Lung (tissue), 12 donors: ENCODE results near the gene GTPBP4. TPM values are rescaled to one million over a fixed set of nuclear protein-coding genes. Genes with fewer than 3 reads are reported as not detected.

Experiments used
- ATAC-seq: fragments of 200-7000 bp; cut with Tn5 transposase; one replicate; pipeline ENCODE4 v1.9.1; 2020; ENCODE audit warnings: moderate number of reproducible peaks; ENCODE audit not compliant: insufficient read depth, low FRiP score
- DNase-seq, 3 donors: peaks; one replicate each; pipeline ENCODE4 v3.0.0-alpha.2; 2013 to 2017
- H3K27ac ChIP-seq, 2 donors: one replicate each; pipeline ENCODE4 v1.5.1; 2013; ENCODE audit warnings: mild to moderate bottlenecking in 2 of 2, moderate library complexity in 2 of 2, control low read depth in 1 of 2, inconsistent platforms in 1 of 2, low read depth in 1 of 2, low read length in 1 of 2
- H3K27me3 ChIP-seq, 3 donors: one replicate each; pipeline ENCODE4 v1.5.1; 2013; ENCODE audit warnings: low read length in 2 of 3; ENCODE audit not compliant: control insufficient read depth in 3 of 3, insufficient read depth in 3 of 3
- H3K36me3 ChIP-seq, 4 donors: one replicate each; pipeline ENCODE4 v1.5.1; 2013; ENCODE audit warnings: low read length in 4 of 4, mild to moderate bottlenecking in 1 of 4, moderate library complexity in 1 of 4; ENCODE audit not compliant: control insufficient read depth in 4 of 4, insufficient read depth in 4 of 4
- H3K4me1 ChIP-seq, 5 donors: one replicate each; pipeline ENCODE4 v1.5.1; 2013; ENCODE audit warnings: low read length in 5 of 5, mild to moderate bottlenecking in 2 of 5, moderate library complexity in 1 of 5; ENCODE audit not compliant: control insufficient read depth in 5 of 5, insufficient read depth in 5 of 5
- H3K4me3 ChIP-seq: one replicate; pipeline ENCODE4 v1.5.1; 2013; ENCODE audit warnings: mild to moderate bottlenecking, control low read depth, moderate library complexity
- H3K9ac ChIP-seq, 2 donors: one replicate each; pipeline ENCODE4 v1.5.1; 2013; ENCODE audit warnings: low read length in 2 of 2, control low read depth in 1 of 2; ENCODE audit not compliant: insufficient read depth in 1 of 2
- H3K9me3 ChIP-seq, 4 donors: one replicate each; pipeline ENCODE4 v1.5.1; 2013; ENCODE audit warnings: low read length in 3 of 4, mild to moderate bottlenecking in 1 of 4, moderate library complexity in 1 of 4; ENCODE audit not compliant: control insufficient read depth in 4 of 4, insufficient read depth in 3 of 4
- CTCF ChIP-seq: IDR thresholded peaks from 2 replicates; pipeline ENCODE4 v1.5.1; 2012; ENCODE audit warnings: mild to moderate bottlenecking; ENCODE audit errors: control extremely low read depth, extremely low read depth
- WGBS, 2 donors: extraction: QIAGEN DNeasy Blood & Tissue Kit; methylation state at CpG; one replicate each; pipeline ENCODE4 v1.1.7; 2013; 5-methylcytosine and 5-hydroxymethylcytosine counted together
- polyA plus RNA-seq, 2 donors: library from polyadenylated mRNA; stranded (reverse); fragments of 200-250 nt; gene quantifications; one replicate each; pipeline ENCODE4 v1.2.1, GENCODE V29; 2013
- total RNA-seq, 2 donors: library from RNA; depleted of rRNA in 1 of 2; stranded (reverse); fragments of >200 nt in 1 of 2; gene quantifications; one replicate each; pipeline ENCODE4 v1.2.1, GENCODE V29; 2014 to 2021
- donor health status: control.
- donor health status: control.
- donor health status: Bipolar disorder and iron deficiency.
- donor health status: healthy.
- donor health status: DM: yes; HTN: yes; CAD: no.

Gene GTPBP4
- total and polyA plus RNA-seq, 4 donors, result 17.6 to 43.6 (median 39.1) TPM

DNA sequence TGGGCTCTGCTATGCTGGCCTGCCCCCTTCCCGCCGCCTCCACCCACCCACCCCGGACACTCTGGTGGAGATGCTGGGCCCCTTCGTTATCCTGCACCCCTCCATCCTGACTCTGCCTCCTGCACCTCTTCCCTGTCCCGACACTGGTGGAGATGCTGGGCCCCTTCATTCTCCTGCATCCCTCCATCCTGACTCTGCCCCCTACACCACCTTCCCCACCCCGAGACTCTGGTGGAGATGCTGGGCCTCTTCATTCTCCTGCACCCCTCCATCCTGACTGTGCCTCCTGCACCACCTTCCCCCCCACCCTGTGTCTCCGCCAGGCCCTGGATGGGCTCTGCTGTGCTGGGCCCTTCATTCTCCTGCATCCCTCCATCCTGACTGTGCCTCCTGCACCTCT, 22.5 kb downstream of the GTPBP4 start:
- WGBS, 2 donors, result 94 to 97% methylated on average over 7 of the region's 7 CpGs
- H3K9ac ChIP-seq, result no peak overlapping the region
- DNase-seq (no peak), ATAC-seq (no peak)
- H3K36me3 ChIP-seq, result peaks cover 41 to 64% (median 59%) of the 10 kb centered on the region in 4 donors
- no peaks in the 10 kb centered on the region for H3K27me3 ChIP-seq
- no peak overlapping the region for H3K4me3 ChIP-seq
- no peaks in the 10 kb centered on the region for H3K9me3 ChIP-seq
- H3K4me1 ChIP-seq, result no peaks in the 10 kb centered on the region
- H3K27ac ChIP-seq, result no peak overlapping the region
- TF ChIP-seq CTCF, result no peak

- 94 to 97% methylated on average over 16 of the region's 16 CpGs for WGBS, 2 donors
- H3K36me3 ChIP-seq, result peaks cover 40 to 64% (median 58%) of the 10 kb centered on the region in 4 donors
- no peak for TF ChIP-seq CTCF
These were observed 23.5 kb downstream of the GTPBP4 start for GRCh38 chr10:1011696-1012095.

GRCh38 chr10:1015688-1016087, 27.5 kb downstream of the GTPBP4 start:
- 97% methylated on average over 11 of the region's 11 CpGs for WGBS, 2 donors
- H3K9ac ChIP-seq, result no peak overlapping the region
- H3K27me3 ChIP-seq, result no peaks in the 10 kb centered on the region
- peaks cover 0 to 2% (median 0%) of the 10 kb centered on the region in 4 donors for H3K9me3 ChIP-seq
- DNase-seq (no peak), ATAC-seq (no peak)
- no peak for TF ChIP-seq CTCF
- no peak overlapping the region for H3K27ac ChIP-seq
- no peaks in the 10 kb centered on the region for H3K4me1 ChIP-seq
- H3K4me3 ChIP-seq, result no peak overlapping the region
- H3K36me3 ChIP-seq, result peaks cover 26 to 53% (median 39%) of the 10 kb centered on the region in 4 donors

More at GRCh38 chr10:1011696-1012095, 23.5 kb downstream of the GTPBP4 start:
- H3K4me1 ChIP-seq, result no peaks in the 10 kb centered on the region
- H3K27ac ChIP-seq, result no peak overlapping the region
- H3K4me3 ChIP-seq, result no peak overlapping the region
- no peak for DNase-seq
- no peaks in the 10 kb centered on the region for H3K9me3 ChIP-seq
- no peak for ATAC-seq
- no peak overlapping the region for H3K9ac ChIP-seq
- no peaks in the 10 kb centered on the region for H3K27me3 ChIP-seq

DNA sequence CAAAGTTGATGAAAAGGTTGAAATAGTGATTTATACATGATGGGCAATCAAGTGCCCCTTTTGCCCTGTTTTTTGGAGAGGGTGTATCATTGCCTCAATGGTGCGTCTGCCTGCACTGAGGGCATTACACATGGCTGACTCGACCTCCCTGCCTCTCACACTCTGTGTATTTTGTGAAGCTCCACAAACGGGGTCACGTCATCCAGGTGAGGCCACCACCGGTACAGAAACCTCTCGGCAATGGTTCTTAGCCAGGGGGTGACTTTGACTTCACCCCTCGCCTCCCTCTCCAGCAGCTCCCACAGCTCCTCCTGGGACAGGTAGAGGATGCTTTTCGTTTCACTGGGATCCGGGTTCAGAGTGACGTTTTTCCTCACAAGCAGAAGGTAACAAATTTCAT, 31.1 kb downstream of the GTPBP4 start:
- ATAC-seq (no peak), DNase-seq (no peak)
- Histone ChIP-seq H3K4me1 (no peaks in the 10 kb centered on the region), H3K4me3 (no peak overlapping the region), H3K9me3 (peaks cover 0 to 2% (median 0%) of the 10 kb centered on the region in 4 donors), H3K27me3 (no peaks in the 10 kb centered on the region), H3K9ac (no peak overlapping the region), H3K27ac (no peak overlapping the region), H3K36me3 (peaks cover 9 to 26% (median 17%) of the 10 kb centered on the region in 4 donors)
- no peak for TF ChIP-seq CTCF
- 92 to 96% methylated on average over 10 of the region's 10 CpGs for WGBS, 2 donors
